ENCODE results near the gene CLEC4A.
"Not testable (repeated sequence)": the region's sequence is repeated elsewhere in the genome, so short reads cannot be mapped to it uniquely, and the experiment has no call there.

Gene CLEC4A

DNA sequence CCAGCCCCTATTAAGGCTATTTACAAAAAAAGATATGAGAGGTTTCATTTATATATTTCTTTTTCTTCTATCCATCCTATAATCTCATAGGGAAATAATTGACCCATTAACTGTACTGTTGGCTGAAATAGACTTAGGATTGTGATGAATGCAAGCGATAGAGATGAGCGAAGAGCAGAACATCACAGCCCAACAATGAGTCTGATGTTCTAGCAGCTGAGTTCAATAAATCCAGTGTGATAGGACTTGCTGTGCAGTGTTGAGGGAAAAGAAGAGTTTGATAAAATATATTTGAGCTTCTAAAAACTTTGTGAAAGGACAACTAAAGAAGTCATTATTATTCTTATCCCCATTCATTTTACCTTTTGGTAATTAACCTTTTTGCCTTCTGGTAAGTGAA lies 49.5 kb downstream of the CLEC4A start:
- H3K4me1 ChIP-seq (ENCODE audit: control insufficient read depth, insufficient read depth, low read length, unreplicated experiment); H3K27ac ChIP-seq (ENCODE audit: low read depth, low read length); H3K27me3 ChIP-seq (ENCODE audit: insufficient read depth, low read length); H3K36me3 ChIP-seq (ENCODE audit: insufficient read depth, low read length); H3K4me3 ChIP-seq (ENCODE audit: low read depth, low read length); H3K79me2 ChIP-seq (ENCODE audit: control insufficient read depth, insufficient read depth, low read length, unreplicated experiment); H2AFZ ChIP-seq (ENCODE audit: low read length, unreplicated experiment): not testable (repeated sequence)

DNA sequence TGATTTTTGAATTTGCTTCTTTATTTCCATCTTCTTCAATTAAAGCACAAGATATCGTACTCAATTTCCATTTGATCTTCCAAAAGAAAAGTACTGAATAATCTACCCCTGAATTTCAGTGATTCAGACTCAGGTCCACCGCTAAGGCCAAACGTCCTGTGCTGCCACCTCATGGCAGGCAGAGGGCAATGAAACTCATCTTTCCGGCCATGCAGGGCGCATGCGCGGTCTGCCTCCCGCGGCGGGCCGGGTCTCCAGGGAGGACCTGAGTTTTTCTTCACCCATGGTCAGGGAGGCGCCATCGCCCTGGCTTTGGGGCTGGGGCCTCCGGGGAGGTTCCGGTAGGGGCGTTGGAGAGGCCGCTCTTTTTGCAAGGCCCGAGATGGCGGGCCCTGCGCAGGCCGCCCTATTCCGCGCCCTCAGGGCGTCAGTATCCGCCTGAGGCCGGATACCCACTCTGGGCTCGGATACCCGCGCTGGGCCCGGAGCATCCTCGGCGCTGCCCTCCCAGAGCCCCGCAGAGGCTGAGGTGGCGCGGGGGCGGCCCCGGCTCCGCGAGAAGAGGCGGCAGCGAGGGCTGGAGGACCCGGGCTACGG lies 56.7 kb downstream of the CLEC4A start:
- H3K27me3 ChIP-seq (ENCODE audit: insufficient read depth, low read length); H3K27ac ChIP-seq (ENCODE audit: low read depth, low read length); H2AFZ ChIP-seq (ENCODE audit: low read length, unreplicated experiment); H3K4me1 ChIP-seq (ENCODE audit: control insufficient read depth, insufficient read depth, low read length, unreplicated experiment); H3K36me3 ChIP-seq (ENCODE audit: insufficient read depth, low read length); H3K79me2 ChIP-seq (ENCODE audit: control insufficient read depth, insufficient read depth, low read length, unreplicated experiment): not testable (repeated sequence)
- peak overlapping the region; percentile 84 for H3K4me3 ChIP-seq (ENCODE audit: low read depth, low read length)

DNA sequence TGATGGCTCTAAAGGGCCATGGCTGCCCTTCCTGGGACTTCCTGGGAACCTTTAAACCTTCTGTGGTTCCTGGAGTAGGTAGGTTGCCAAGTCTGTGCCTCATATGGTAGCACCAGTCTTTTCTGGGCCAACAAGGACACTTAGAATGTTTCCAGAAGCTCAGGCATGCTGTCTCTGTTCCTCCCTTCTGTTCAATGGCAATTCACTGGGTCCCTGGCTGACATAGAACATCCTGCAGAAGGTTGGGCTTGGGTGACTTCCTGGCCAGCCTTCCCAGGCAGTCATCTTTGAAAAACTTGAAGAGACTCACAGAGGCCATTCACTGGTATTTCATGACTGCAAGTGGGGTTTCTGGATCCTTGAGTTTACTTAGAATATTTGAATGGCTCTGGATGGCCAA lies 57.9 kb downstream of the CLEC4A start:
- H3K4me3 ChIP-seq (ENCODE audit: low read depth, low read length): peak overlapping the region; percentile 84
- not testable (repeated sequence) for H3K4me1 ChIP-seq (ENCODE audit: control insufficient read depth, insufficient read depth, low read length, unreplicated experiment); H3K36me3 ChIP-seq (ENCODE audit: insufficient read depth, low read length); H2AFZ ChIP-seq (ENCODE audit: low read length, unreplicated experiment); H3K27ac ChIP-seq (ENCODE audit: low read depth, low read length); H3K79me2 ChIP-seq (ENCODE audit: control insufficient read depth, insufficient read depth, low read length, unreplicated experiment); H3K27me3 ChIP-seq (ENCODE audit: insufficient read depth, low read length)

DNA sequence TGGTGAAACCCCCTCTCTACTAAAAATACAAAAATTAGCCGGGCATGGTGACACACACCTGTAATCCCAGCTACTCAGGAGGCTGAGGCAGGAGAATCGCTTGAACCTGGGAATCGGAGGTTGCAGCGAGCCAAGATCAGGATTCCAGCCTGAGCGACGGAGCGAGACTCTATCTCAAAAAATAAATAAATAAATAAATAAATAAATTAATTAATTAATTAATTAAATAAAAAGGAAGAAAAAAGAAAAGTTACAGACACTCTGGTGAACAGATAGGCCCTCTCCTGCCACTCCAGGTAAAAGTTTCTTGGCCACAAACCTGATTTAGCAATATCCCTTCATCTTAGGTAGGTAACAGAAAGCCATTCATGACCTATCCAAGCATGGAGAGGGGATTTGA lies 59.5 kb downstream of the CLEC4A start:
- not testable (repeated sequence) for H3K4me3 ChIP-seq (ENCODE audit: low read depth, low read length); H3K36me3 ChIP-seq (ENCODE audit: insufficient read depth, low read length); H3K27me3 ChIP-seq (ENCODE audit: insufficient read depth, low read length); H3K27ac ChIP-seq (ENCODE audit: low read depth, low read length); H2AFZ ChIP-seq (ENCODE audit: low read length, unreplicated experiment); H3K79me2 ChIP-seq (ENCODE audit: control insufficient read depth, insufficient read depth, low read length, unreplicated experiment); H3K4me1 ChIP-seq (ENCODE audit: control insufficient read depth, insufficient read depth, low read length, unreplicated experiment)

DNA sequence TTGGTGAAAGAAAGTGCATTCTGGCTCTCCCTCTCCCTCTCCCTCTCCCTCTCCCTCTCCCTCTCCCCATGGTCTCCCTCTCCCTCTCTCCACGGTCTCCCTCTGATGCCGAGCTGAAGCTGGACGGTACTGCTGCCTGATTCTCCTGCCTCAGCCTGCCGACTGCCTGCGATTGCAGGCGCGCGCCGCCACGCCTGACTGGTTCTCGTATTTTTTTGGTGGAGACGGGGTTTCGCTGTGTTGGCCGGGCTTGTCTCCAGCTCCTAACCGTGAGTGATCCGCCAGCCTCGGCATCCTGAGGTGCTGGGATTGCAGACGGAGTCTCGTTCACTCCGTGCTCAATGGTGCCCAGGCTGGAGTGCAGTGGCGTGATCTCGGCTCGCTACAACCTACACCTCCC lies 59.9 kb downstream of the CLEC4A start:
- not testable (repeated sequence) for H2AFZ ChIP-seq (ENCODE audit: low read length, unreplicated experiment); H3K4me1 ChIP-seq (ENCODE audit: control insufficient read depth, insufficient read depth, low read length, unreplicated experiment); H3K4me3 ChIP-seq (ENCODE audit: low read depth, low read length); H3K27ac ChIP-seq (ENCODE audit: low read depth, low read length); H3K36me3 ChIP-seq (ENCODE audit: insufficient read depth, low read length); H3K27me3 ChIP-seq (ENCODE audit: insufficient read depth, low read length); H3K79me2 ChIP-seq (ENCODE audit: control insufficient read depth, insufficient read depth, low read length, unreplicated experiment)

DNA sequence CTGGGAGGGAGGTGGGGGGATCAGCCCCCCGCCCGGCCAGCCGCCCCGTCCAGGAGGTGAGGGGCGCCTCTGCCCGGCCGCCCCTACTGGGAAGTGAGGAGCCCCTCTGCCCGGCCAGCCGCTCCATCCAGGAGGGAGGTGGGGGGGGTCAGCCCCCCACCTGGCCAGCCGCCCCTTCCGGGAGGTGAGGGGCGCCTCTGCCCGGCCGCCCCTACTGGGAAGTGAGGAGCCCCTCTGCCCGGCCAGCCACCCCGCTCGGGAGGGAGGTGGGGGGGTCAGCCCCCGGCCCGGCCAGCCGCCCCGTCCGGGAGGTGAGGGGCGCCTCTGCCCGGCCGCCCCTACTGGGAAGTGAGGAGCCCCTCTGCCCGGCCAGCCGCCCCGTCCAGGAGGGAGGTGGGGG lies 60.8 kb downstream of the CLEC4A start:
- H3K36me3 ChIP-seq (ENCODE audit: insufficient read depth, low read length); H3K27me3 ChIP-seq (ENCODE audit: insufficient read depth, low read length); H3K4me1 ChIP-seq (ENCODE audit: control insufficient read depth, insufficient read depth, low read length, unreplicated experiment); H3K27ac ChIP-seq (ENCODE audit: low read depth, low read length); H3K4me3 ChIP-seq (ENCODE audit: low read depth, low read length); H2AFZ ChIP-seq (ENCODE audit: low read length, unreplicated experiment); H3K79me2 ChIP-seq (ENCODE audit: control insufficient read depth, insufficient read depth, low read length, unreplicated experiment): not testable (repeated sequence)

DNA sequence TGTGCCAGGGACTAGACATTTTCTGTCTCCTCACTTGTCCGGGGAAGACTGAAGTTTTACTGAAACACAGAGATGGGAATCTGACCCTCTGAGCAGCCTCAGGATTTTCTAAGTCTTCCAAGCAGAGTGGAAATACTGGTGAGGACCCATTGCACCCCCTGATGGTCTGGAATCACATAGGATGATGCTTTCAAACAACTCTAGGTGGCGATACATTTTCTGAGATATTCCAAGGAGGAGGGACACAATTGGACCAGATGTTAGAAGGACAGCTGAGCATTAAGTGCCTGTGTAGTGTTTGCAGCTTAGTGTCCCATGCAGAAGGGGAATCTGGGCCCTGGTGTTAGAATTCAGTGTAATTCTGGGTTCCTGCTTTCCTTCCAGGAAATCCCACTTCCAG lies 64.7 kb downstream of the CLEC4A start:
- not testable (repeated sequence) for H3K27ac ChIP-seq (ENCODE audit: low read depth, low read length); H3K79me2 ChIP-seq (ENCODE audit: control insufficient read depth, insufficient read depth, low read length, unreplicated experiment); H2AFZ ChIP-seq (ENCODE audit: low read length, unreplicated experiment); H3K4me3 ChIP-seq (ENCODE audit: low read depth, low read length); H3K36me3 ChIP-seq (ENCODE audit: insufficient read depth, low read length); H3K27me3 ChIP-seq (ENCODE audit: insufficient read depth, low read length); H3K4me1 ChIP-seq (ENCODE audit: control insufficient read depth, insufficient read depth, low read length, unreplicated experiment)
